GM12891 (cell line): Measurements from ENCODE around the gene CUL4A.
A peak's percentile ranks its signal among the peaks of the same experiment; 100 is the strongest.

Source experiments
- DNase-seq: peaks from one replicate; pipeline ENCODE4 v3.0.0; 2011; ENCODE audit warnings: low spot score; ENCODE audit not compliant: insufficient read length
- FAIRE-seq: peaks from 2 replicates; lab custom pipeline; 2011; peaks lifted over from hg19 to GRCh38; lab: Jason Lieb, UNC
- PAX5 ChIP-seq: IDR thresholded peaks from 2 replicates; pipeline ENCODE4 v1.6.1; 2011; ENCODE audit warnings: low read length, moderate library complexity, mild to moderate bottlenecking; ENCODE audit not compliant: insufficient read depth, severe bottlenecking
- POLR2A ChIP-seq: IDR thresholded peaks from 2 replicates; pipeline ENCODE4 v1.6.1; 2011; ENCODE audit warnings: low read depth, low read length, control low read depth
- POLR2AphosphoS5 ChIP-seq: IDR thresholded peaks from 2 replicates; pipeline ENCODE4 v1.6.1; 2011; ENCODE audit warnings: low read depth, low read length, control low read depth
- POU2F2 ChIP-seq: IDR thresholded peaks from 2 replicates; pipeline ENCODE4 v1.6.1; 2011; ENCODE audit warnings: low read depth, mild to moderate bottlenecking, control low read depth, low read length, moderate library complexity
- SPI1 ChIP-seq: IDR thresholded peaks from 2 replicates; pipeline ENCODE4 v1.6.1; 2011; ENCODE audit warnings: low read depth, low read length, control low read depth
- TAF1 ChIP-seq: IDR thresholded peaks from 2 replicates; pipeline ENCODE4 v1.6.1; 2011; ENCODE audit warnings: low read depth, low read length, control low read depth

CUL4A gene

DNA sequence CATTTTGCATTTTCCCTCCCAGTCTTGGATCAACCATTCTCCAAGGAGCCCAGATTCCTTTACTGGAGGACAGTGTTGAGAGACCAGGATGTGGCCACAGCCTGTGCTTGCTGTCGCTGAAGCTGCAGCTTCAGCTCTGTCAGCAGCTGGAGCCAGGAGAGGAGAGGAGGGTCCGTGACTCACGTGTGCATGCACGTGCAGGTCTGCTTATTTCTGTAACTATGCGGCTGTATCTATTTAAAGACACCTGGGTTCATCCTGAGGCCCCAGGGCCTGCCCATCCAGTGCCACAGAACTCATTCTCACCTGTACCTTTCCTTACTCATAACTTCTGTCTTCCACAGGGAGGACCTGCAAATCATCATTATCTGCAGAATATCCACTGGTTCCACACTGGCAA lies 79.5 kb downstream of the CUL4A start:
- FAIRE-seq (no peak), DNase-seq (no peak)

GRCh38 chr13:113291129-113291528 lies 81.7 kb downstream of the CUL4A start:
- FAIRE-seq (no peak), DNase-seq (no peak)
- TF ChIP-seq POLR2A (no peak), PAX5 (no peak), POLR2AphosphoS5 (no peak), TAF1 (no peak), POU2F2 (no peak), SPI1 (no peak)

More for the DNA sequence above, 79.5 kb downstream of the CUL4A start:
- no peak for TF ChIP-seq TAF1
- TF ChIP-seq PAX5: no peak
- TF ChIP-seq SPI1: no peak
- no peak for TF ChIP-seq POLR2AphosphoS5
- no peak for TF ChIP-seq POLR2A
- TF ChIP-seq POU2F2: no peak

GRCh38 chr13:113292021-113292862 lies 82.8 kb downstream of the CUL4A start:
- FAIRE-seq: peak; percentile 89
- TF ChIP-seq POLR2AphosphoS5: no peak
- TF ChIP-seq POU2F2: no peak
- TF ChIP-seq POLR2A: no peak
- no peak for TF ChIP-seq PAX5
- TF ChIP-seq TAF1: no peak
- no peak for DNase-seq

DNA sequence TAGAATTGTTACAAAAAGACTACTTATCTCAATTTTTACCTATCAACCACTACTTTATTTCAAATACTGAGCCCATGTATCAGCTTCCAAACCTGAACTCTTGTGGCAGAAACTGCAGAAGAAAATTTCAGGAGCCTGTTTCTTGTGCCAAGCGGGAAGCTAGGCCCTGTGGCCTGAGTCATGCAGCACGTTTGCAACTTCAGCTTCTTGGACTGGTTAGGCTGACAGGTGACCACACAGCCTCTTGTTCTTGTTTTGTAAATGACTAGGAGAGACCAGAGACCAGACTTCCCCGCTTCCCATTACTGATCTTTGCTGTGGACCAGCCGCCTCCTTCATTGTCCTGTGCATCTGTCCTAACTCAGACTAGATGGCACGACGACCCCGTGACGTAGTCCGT lies 84.3 kb downstream of the CUL4A start:
- DNase-seq (no peak), FAIRE-seq (no peak)
- TF ChIP-seq TAF1 (no peak), POLR2A (no peak), POLR2AphosphoS5 (no peak), SPI1 (no peak), POU2F2 (no peak), PAX5 (no peak)

- peak; percentile 43 for FAIRE-seq
- TF ChIP-seq TAF1 (no peak), POLR2A (no peak), POLR2AphosphoS5 (no peak), PAX5 (no peak), POU2F2 (no peak), SPI1 (no peak)
Observed at GRCh38 chr13:113295776-113296175, 86.4 kb downstream of the CUL4A start.

GRCh38 chr13:113296823-113297369 lies 87.5 kb downstream of the CUL4A start, which contains the start of gene LAMP1:
Gene LAMP1 (plus strand): TSS chr13:113297239. CDS start chr13:113297435, 196 bp downstream.
- 0 out of 2 replicates have a peak, but pooled peaks have one; percentile 40 for TF ChIP-seq POLR2A
- TF ChIP-seq POU2F2: peak; percentile 73; the same call in 1 of the 2 replicates
- TF ChIP-seq SPI1: peak; percentile 91
- TF ChIP-seq POLR2AphosphoS5: peak; percentile 57
- peak; percentile 80; the same call in 1 of the 2 replicates for TF ChIP-seq TAF1
- peak; percentile 25 for TF ChIP-seq PAX5
- FAIRE-seq (peak; percentile 99), DNase-seq (peak; percentile 96)

More at GRCh38 chr13:113295776-113296175, 86.4 kb downstream of the CUL4A start:
- DNase-seq: no peak

DNA sequence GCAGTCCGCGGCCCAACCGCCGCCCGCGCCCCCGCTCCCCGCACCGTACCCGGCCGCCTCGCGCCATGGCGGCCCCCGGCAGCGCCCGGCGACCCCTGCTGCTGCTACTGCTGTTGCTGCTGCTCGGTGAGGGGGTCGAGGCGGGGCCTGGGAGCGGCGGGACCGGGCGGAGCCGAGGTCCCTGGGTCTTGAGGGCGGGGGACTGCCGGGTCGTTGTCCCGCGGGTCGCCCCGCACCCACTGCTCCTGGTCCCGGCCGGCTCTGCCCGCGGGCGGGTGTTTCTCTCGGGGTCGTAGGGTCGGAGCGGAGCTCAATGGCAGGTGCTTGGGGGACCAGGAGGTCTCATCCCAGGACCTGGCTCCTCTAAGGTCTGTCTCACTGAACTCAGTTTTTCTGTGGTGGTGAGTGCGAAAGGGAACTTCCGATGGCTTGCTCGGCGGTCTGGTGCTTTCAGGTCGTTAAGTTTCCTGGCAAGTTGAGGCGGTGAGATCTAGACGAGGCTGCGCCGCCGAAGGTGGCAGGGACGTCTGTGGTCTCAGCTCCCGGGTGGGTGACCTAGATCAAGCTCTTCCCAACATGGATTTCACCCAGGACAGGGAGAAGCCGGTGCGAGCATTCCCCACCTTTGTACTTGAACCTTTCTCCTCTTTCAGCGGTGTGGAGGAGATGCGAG lies 88.1 kb downstream of the CUL4A start:
- DNase-seq: no peak
- FAIRE-seq: peak; percentile 38
- peak; percentile 61; the same call in 1 of the 2 replicates for TF ChIP-seq POLR2AphosphoS5
- peak; percentile 70 for TF ChIP-seq POLR2A
- no peak for TF ChIP-seq SPI1

- DNase-seq (no peak), FAIRE-seq (no peak)
- TF ChIP-seq PAX5 (no peak), POU2F2 (no peak), POLR2AphosphoS5 (no peak), POLR2A (no peak), TAF1 (no peak), SPI1 (no peak)
Observed at GRCh38 chr13:113298043-113298945, 88.9 kb downstream of the CUL4A start.

DNA sequence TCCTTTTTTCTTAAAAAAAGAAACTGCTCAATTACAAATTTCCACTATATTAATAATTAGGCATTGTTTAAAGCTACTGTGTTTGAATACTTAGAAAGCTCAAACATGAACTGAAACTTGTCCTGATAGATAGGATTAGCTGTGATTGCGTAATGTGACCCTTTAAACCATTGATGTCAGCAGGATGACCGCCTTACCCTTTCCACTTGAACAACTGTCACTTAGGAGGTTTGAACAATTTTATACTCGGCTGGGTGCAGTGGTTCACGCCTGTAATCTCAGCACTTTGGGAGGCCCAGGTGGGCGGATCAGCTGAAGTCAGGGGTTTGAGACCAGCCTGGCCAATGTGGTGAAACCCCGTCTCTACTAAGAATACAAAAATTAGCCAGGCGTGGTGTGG lies 90.5 kb downstream of the CUL4A start:
- no peak for TF ChIP-seq POU2F2
- peak; percentile 73 for TF ChIP-seq SPI1
- TF ChIP-seq POLR2A: no peak
- no peak for DNase-seq
- FAIRE-seq: peak; percentile 13

GRCh38 chr13:113302986-113303385 lies 93.6 kb downstream of the CUL4A start:
- DNase-seq (no peak), FAIRE-seq (no peak)
- TF ChIP-seq POLR2A (no peak), POLR2AphosphoS5 (peak; percentile 47; the same call in 1 of the 2 replicates)
